ENCODE measurements around the gene CHST11. TPM values are rescaled to one million over a fixed set of nuclear protein-coding genes. Genes with fewer than 3 reads are reported as not detected.

CHST11 gene
- total and polyA plus RNA-seq, 2 donors from 2014 or later = 2.0 to 23.3 TPM

- Histone ChIP-seq H3K9me3 (ENCODE audit: control insufficient read depth in 2 of 3, insufficient read depth in 1 of 3, low read length in 3 of 3) (no peaks in the 10 kb centered on the region), H3K27ac (ENCODE audit: low read depth in 2 of 2, low read length in 2 of 2) (no peak overlapping the region), H3K36me3 (ENCODE audit: control insufficient read depth in 2 of 3, insufficient read depth in 3 of 3, low read length in 3 of 3) (no peaks in the 10 kb centered on the region), H3K4me3 (ENCODE audit: low read length in 3 of 3) (no peak overlapping the region), H3K9ac (ENCODE audit: low read length in 3 of 3) (no peak overlapping the region), H3K4me1 (ENCODE audit: control insufficient read depth in 2 of 3, insufficient read depth in 2 of 3, low read depth in 1 of 3, low read length in 3 of 3) (peaks cover 0 to 4% (median 0%) of the 10 kb centered on the region in 3 donors), H3K27me3 (ENCODE audit: control insufficient read depth, insufficient read depth, low read length) (no peaks in the 10 kb centered on the region)
- FAIRE-seq = no peak
- intact Hi-C loops (cut with DNase I) = no loop called here
- no peak for DNase-seq
- no peak for TF ChIP-seq CTCF (IDR thresholded peaks at IDR 0.05; ENCODE audit: borderline replicate concordance, extremely low read depth, insufficient read depth)
Observed at GRCh38 chr12:104469066-104469465, 12.3 kb downstream of the CHST11 start.

- H3K9me3 ChIP-seq (ENCODE audit: control insufficient read depth in 2 of 3, insufficient read depth in 1 of 3, low read length in 3 of 3) = no peaks in the 10 kb centered on the region
- H3K36me3 ChIP-seq (ENCODE audit: control insufficient read depth in 2 of 3, insufficient read depth in 3 of 3, low read length in 3 of 3) = no peaks in the 10 kb centered on the region
- intact Hi-C loops (cut with DNase I) = no loop called here
- no peak overlapping the region for H3K27ac ChIP-seq (ENCODE audit: low read depth in 2 of 2, low read length in 2 of 2)
- H3K9ac ChIP-seq (ENCODE audit: low read length in 3 of 3) = no peak overlapping the region
- FAIRE-seq (no peak), DNase-seq (no peak)
- peaks cover 0 to 4% (median 0%) of the 10 kb centered on the region in 3 donors for H3K4me1 ChIP-seq (ENCODE audit: control insufficient read depth in 2 of 3, insufficient read depth in 2 of 3, low read depth in 1 of 3, low read length in 3 of 3)
- no peak for TF ChIP-seq CTCF (IDR thresholded peaks at IDR 0.05; ENCODE audit: borderline replicate concordance, extremely low read depth, insufficient read depth)
- no peak overlapping the region for H3K4me3 ChIP-seq (ENCODE audit: low read length in 3 of 3)
- no peaks in the 10 kb centered on the region for H3K27me3 ChIP-seq (ENCODE audit: control insufficient read depth, insufficient read depth, low read length)
Observed at GRCh38 chr12:104469523-104469922, 12.8 kb downstream of the CHST11 start.

GRCh38 chr12:104470521-104470920 is 13.8 kb downstream of the CHST11 start:
- H3K4me1 ChIP-seq (ENCODE audit: control insufficient read depth in 2 of 3, insufficient read depth in 2 of 3, low read depth in 1 of 3, low read length in 3 of 3) = peaks cover 0 to 3% (median 0%) of the 10 kb centered on the region in 3 donors
- no peaks in the 10 kb centered on the region for H3K9me3 ChIP-seq (ENCODE audit: control insufficient read depth in 2 of 3, insufficient read depth in 1 of 3, low read length in 3 of 3)
- H3K27me3 ChIP-seq (ENCODE audit: control insufficient read depth, insufficient read depth, low read length) = no peaks in the 10 kb centered on the region
- intact Hi-C loops (cut with DNase I) = no loop called here
- no peak for TF ChIP-seq CTCF (IDR thresholded peaks at IDR 0.05; ENCODE audit: borderline replicate concordance, extremely low read depth, insufficient read depth)
- no peak overlapping the region for H3K9ac ChIP-seq (ENCODE audit: low read length in 3 of 3)
- no peak overlapping the region for H3K27ac ChIP-seq (ENCODE audit: low read depth in 2 of 2, low read length in 2 of 2)
- H3K4me3 ChIP-seq (ENCODE audit: low read length in 3 of 3) = no peak overlapping the region
- FAIRE-seq (no peak), DNase-seq (no peak)
- no peaks in the 10 kb centered on the region for H3K36me3 ChIP-seq (ENCODE audit: control insufficient read depth in 2 of 3, insufficient read depth in 3 of 3, low read length in 3 of 3)

- Histone ChIP-seq H3K4me3 (ENCODE audit: low read length in 3 of 3) (no peak overlapping the region), H3K9me3 (ENCODE audit: control insufficient read depth in 2 of 3, insufficient read depth in 1 of 3, low read length in 3 of 3) (no peaks in the 10 kb centered on the region), H3K9ac (ENCODE audit: low read length in 3 of 3) (no peak overlapping the region), H3K27ac (ENCODE audit: low read depth in 2 of 2, low read length in 2 of 2) (no peak overlapping the region), H3K4me1 (ENCODE audit: control insufficient read depth in 2 of 3, insufficient read depth in 2 of 3, low read depth in 1 of 3, low read length in 3 of 3) (peaks cover 0 to 3% (median 0%) of the 10 kb centered on the region in 3 donors), H3K36me3 (ENCODE audit: control insufficient read depth in 2 of 3, insufficient read depth in 3 of 3, low read length in 3 of 3) (no peaks in the 10 kb centered on the region), H3K27me3 (ENCODE audit: control insufficient read depth, insufficient read depth, low read length) (no peaks in the 10 kb centered on the region)
- no peak for TF ChIP-seq CTCF (IDR thresholded peaks at IDR 0.05; ENCODE audit: borderline replicate concordance, extremely low read depth, insufficient read depth)
- intact Hi-C loops (cut with DNase I) = no loop called here
- FAIRE-seq (no peak), DNase-seq (no peak)
Observed at GRCh38 chr12:104471336-104471735, 14.6 kb downstream of the CHST11 start.
